ENCODE results near the gene SFMBT2.

DNA sequence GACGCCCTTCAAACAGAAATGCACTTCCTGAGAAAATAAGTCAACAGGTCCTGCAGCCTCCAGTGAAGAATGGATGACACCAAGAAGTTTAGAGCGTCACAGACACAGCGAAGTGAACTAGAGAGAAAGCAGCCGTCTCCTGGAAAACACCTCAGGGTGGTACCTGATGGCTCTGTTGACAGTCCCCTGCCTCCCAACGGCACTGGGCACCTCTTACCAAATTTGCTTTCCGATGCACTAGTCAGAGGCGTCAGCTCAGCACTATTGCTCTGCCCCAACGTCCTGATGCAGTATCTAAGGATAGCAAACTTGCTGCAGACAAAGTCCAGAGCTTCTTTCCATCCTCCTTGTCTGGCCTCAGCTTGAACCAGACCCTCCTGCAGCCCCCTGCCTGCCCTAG, 38.3 kb downstream of the SFMBT2 start:
- TF ChIP-seq POLR2A (IDR thresholded peaks at IDR 0.05), result no peak
- no peak for TF ChIP-seq POLR2AphosphoS5 (IDR thresholded peaks at IDR 0.05)
- TF ChIP-seq, protein P1, sequence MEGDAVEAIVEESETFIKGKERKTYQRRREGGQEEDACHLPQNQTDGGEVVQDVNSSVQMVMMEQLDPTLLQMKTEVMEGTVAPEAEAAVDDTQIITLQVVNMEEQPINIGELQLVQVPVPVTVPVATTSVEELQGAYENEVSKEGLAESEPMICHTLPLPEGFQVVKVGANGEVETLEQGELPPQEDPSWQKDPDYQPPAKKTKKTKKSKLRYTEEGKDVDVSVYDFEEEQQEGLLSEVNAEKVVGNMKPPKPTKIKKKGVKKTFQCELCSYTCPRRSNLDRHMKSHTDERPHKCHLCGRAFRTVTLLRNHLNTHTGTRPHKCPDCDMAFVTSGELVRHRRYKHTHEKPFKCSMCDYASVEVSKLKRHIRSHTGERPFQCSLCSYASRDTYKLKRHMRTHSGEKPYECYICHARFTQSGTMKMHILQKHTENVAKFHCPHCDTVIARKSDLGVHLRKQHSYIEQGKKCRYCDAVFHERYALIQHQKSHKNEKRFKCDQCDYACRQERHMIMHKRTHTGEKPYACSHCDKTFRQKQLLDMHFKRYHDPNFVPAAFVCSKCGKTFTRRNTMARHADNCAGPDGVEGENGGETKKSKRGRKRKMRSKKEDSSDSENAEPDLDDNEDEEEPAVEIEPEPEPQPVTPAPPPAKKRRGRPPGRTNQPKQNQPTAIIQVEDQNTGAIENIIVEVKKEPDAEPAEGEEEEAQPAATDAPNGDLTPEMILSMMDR (IDR thresholded peaks at IDR 0.05), result no peak

Measured in suprapubic skin (tissue), 4 donors.